BJ (cell line): ENCODE data around the gene KIF24. TPM values are rescaled to one million over a fixed set of nuclear protein-coding genes. Genes with fewer than 3 reads are reported as not detected.
A peak's percentile ranks its signal among the peaks of the same experiment; 100 is the strongest.

Experiments used
- CTCF ChIA-PET: fragments of 350-600 bp; formaldehyde crosslinking; extraction: SDS; loops from one replicate; lab custom pipeline; 2021; ENCODE audit warnings: antibody characterized with exemption, inconsistent platforms; lab: Yijun Ruan, JAX
- POLR2A ChIA-PET: fragments of 300-600 bp; sonication (Branson Sonifier 250); formaldehyde crosslinking; extraction: SDS; loops from one replicate; lab custom pipeline; 2021; ENCODE audit warnings: antibody characterized with exemption; lab: Charles Lee
- DNase-seq: peaks from one replicate; pipeline ENCODE4 v3.0.0-alpha.2; 2011; ENCODE audit warnings: low read depth
- H3K27me3 ChIP-seq: 2 replicates; pipeline ENCODE4 v1.6.0; 2011; ENCODE audit warnings: low read length; ENCODE audit not compliant: control insufficient read depth, insufficient read depth
- H3K36me3 ChIP-seq: 2 replicates; pipeline ENCODE4 v1.5.1; 2011; ENCODE audit warnings: low read length; ENCODE audit not compliant: control insufficient read depth, insufficient read depth
- H3K4me3 ChIP-seq: 2 replicates; pipeline ENCODE4 v1.5.1; 2011; ENCODE audit warnings: low read depth, mild to moderate bottlenecking, control low read depth, low read length
- polyA minus RNA-seq: library from RNA; depleted of rRNA, polyadenylated mRNA; stranded (reverse); fragments of >200 nt; gene quantifications from 2 replicates; pipeline ENCODE4 v1.2.3, GENCODE V29; 2011; rRNA and poly(A)+ RNA removed
- polyA plus RNA-seq: library from polyadenylated mRNA; depleted of rRNA; stranded (reverse); fragments of >200 nt; gene quantifications from 2 replicates; pipeline ENCODE4 v1.2.3, GENCODE V29; 2011; rRNA removed
- TF ChIP-seq, protein P1 (sequence below): IDR thresholded peaks from 2 replicates; pipeline ENCODE4 v1.5.1; 2011; ENCODE audit warnings: low read depth, mild to moderate bottlenecking, control low read depth, inconsistent platforms, low read length, moderate library complexity; ENCODE audit not compliant: insufficient read depth

KIF24 gene, protein sequence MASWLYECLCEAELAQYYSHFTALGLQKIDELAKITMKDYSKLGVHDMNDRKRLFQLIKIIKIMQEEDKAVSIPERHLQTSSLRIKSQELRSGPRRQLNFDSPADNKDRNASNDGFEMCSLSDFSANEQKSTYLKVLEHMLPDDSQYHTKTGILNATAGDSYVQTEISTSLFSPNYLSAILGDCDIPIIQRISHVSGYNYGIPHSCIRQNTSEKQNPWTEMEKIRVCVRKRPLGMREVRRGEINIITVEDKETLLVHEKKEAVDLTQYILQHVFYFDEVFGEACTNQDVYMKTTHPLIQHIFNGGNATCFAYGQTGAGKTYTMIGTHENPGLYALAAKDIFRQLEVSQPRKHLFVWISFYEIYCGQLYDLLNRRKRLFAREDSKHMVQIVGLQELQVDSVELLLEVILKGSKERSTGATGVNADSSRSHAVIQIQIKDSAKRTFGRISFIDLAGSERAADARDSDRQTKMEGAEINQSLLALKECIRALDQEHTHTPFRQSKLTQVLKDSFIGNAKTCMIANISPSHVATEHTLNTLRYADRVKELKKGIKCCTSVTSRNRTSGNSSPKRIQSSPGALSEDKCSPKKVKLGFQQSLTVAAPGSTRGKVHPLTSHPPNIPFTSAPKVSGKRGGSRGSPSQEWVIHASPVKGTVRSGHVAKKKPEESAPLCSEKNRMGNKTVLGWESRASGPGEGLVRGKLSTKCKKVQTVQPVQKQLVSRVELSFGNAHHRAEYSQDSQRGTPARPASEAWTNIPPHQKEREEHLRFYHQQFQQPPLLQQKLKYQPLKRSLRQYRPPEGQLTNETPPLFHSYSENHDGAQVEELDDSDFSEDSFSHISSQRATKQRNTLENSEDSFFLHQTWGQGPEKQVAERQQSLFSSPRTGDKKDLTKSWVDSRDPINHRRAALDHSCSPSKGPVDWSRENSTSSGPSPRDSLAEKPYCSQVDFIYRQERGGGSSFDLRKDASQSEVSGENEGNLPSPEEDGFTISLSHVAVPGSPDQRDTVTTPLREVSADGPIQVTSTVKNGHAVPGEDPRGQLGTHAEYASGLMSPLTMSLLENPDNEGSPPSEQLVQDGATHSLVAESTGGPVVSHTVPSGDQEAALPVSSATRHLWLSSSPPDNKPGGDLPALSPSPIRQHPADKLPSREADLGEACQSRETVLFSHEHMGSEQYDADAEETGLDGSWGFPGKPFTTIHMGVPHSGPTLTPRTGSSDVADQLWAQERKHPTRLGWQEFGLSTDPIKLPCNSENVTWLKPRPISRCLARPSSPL (N-terminal part only)
- polyA plus RNA-seq (1.6 and 1.9 TPM in 2 replicates), polyA minus RNA-seq (3.1 and 3.8 TPM in 2 replicates)

DNA sequence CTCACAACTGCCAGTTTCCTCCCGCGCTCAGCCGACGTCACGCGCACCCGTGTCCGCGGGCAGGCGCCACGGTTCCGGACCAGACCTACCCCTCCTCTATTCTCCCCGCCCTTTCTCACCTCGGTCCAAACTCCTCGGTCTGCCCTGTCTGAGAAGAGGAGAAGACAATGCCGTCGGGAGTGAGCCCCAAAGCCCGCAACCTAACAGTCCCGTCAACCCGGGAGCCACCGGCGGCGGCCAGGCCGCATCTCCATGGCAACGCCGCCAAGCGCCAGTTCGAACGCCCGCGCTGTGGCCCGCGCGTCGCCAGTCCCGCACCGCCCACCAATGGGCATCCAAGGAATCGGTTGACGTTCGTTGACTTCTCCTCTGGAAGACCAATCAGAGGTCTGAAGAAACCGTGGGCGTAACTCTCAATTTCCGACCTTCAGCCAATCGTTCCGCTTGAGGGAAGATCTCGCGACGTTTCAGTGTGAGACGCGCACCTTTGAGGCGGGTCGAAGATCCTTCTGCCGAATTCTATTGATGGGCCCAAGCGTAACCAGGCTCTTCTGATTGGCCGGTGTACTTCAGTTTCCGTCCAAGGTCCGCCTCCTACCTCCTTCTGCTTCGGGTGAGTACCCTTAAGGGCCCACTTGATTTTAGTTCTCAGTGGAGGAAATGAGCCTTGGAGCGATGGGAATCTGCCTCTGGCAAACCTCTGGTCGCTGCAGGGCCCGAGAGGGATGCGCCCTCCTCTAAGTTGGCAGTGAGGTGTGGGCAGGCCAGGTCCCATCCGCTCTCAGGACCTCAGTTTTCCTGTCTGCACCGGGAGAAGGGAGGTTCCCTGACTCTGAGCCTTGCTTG lies at the start of gene KIF24, which contains the start of gene NUDT2:
Gene KIF24, minus strand, starts transcription at position 282 of the 846 bp plus-strand sequence. CDS start 17,922 bp downstream, outside the sequence.
Gene NUDT2, plus strand, starts transcription at position 583 of the 846 bp plus-strand sequence. CDS start 9,471 bp downstream, outside the sequence.
- POLR2A ChIA-PET: no interaction called here
- DNase-seq: peak; percentile 100
- TF ChIP-seq, protein P1, sequence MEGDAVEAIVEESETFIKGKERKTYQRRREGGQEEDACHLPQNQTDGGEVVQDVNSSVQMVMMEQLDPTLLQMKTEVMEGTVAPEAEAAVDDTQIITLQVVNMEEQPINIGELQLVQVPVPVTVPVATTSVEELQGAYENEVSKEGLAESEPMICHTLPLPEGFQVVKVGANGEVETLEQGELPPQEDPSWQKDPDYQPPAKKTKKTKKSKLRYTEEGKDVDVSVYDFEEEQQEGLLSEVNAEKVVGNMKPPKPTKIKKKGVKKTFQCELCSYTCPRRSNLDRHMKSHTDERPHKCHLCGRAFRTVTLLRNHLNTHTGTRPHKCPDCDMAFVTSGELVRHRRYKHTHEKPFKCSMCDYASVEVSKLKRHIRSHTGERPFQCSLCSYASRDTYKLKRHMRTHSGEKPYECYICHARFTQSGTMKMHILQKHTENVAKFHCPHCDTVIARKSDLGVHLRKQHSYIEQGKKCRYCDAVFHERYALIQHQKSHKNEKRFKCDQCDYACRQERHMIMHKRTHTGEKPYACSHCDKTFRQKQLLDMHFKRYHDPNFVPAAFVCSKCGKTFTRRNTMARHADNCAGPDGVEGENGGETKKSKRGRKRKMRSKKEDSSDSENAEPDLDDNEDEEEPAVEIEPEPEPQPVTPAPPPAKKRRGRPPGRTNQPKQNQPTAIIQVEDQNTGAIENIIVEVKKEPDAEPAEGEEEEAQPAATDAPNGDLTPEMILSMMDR: no peak
- CTCF ChIA-PET: no interaction called here
- no peaks in the 10 kb centered on the region for H3K27me3 ChIP-seq
- H3K4me3 ChIP-seq: peak within 1 kb of the TSS; percentile 91
- no peaks in the 10 kb centered on the region for H3K36me3 ChIP-seq

DNA sequence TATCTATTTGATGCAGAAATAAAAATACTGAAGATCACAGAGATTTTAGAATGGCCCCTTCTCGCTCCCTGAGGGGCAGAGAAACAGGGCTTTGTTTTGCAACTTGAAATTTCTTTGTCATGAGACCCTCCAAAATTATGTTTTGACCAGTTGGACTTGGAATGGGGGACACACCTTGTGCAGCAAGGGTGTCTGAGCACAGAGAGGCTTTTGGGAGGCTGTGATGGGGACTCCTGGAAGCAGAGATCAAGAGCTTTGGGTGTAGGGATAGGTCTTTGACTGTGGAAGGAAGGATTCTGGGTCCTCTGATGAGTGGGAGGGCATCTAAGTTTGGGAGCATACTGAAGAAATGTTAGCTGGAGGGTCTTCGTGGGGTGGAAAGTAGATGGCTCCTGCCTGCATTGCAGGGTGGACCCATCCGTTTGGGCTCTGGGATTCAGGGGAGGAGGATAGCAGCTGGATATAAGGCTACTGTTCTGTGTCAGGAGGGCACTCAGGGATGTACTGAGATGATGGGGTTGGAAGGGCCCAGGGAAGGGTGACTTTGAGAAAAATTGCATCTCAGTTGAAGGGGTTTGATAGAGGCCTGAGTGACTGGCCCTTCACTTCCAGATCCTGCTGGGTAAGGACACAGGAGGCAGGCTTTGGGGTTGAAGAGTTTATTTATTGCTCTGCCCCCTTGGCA lies 49.5 kb upstream of the KIF24 start:
- peaks cover 4% of the 10 kb centered on the region for H3K27me3 ChIP-seq
- TF ChIP-seq, protein P1: no peak
- CTCF ChIA-PET: interaction anchor here (0.6 to 6.6 kb wide), 21 partner anchors 8 to 403 kb away, joined by 3 to 59 read pairs (median 4); partner anchors contain the start of gene CNTFR
- H3K4me3 ChIP-seq: no peak overlapping the region
- no peak for DNase-seq
- no peaks in the 10 kb centered on the region for H3K36me3 ChIP-seq
- POLR2A ChIA-PET: interaction anchor here (0.5 kb wide), 1 partner anchor 165 kb away, joined by 6 read pairs; no protein-coding TSS in a partner anchor

DNA sequence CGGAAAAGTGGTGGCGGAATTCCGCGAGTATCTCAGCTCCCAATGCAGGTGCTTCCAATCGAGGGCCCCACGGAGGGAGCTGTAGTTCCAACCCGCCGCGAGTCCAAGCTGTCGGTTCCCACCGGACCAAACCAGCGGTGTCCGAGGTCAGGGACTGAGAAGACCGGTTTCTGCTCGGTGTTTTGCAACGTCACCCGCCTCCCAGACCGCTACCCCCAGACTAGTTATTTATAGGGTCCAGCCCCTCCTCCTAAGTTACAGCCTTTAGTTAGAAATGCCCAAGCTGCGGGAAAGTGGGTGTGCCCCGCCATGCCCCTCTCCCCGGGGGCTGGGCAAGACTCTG lies 48.3 kb upstream of the KIF24 start:
- ChIA-PET POLR2A (no interaction called here), CTCF (interaction anchor here (0.7 to 6.6 kb wide), 11 partner anchors 27 to 303 kb away, joined by 3 to 59 read pairs (median 3); no protein-coding TSS in a partner anchor)
- TF ChIP-seq, protein P1: no peak
- peak overlapping the region; percentile 57 for H3K4me3 ChIP-seq
- H3K27me3 ChIP-seq: peaks cover 6% of the 10 kb centered on the region
- DNase-seq: no peak
- no peaks in the 10 kb centered on the region for H3K36me3 ChIP-seq
